ENCODE data around the gene EHD3.
A peak's percentile ranks its signal among the peaks of the same experiment; 100 is the strongest.

DNA sequence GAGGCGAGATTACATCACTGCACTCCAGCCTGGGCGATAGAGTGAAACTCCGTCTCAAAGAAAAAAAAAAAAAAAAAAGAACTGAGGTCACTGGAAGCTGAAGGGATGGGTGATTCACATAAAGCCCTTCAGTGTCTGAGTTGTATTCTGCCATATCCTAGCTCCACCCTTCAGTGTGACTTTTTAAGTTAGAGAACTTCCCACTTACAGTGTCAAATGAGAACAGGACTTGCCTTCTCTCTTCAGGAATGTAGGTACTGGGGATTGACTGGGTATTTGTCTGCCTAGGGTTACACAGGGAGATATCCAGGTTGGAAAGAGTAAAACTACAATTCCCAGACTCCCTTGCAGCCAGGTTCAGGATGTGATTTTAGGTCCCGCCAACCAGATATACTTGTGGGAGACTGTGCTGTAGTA is 37.9 kb downstream of the EHD3 start:
- TF ChIP-seq ARNT (IDR thresholded peaks at IDR 0.05), result no peak
- TF ChIP-seq SUZ12 (IDR thresholded peaks at IDR 0.05), result no peak
- TF ChIP-seq, protein P1, sequence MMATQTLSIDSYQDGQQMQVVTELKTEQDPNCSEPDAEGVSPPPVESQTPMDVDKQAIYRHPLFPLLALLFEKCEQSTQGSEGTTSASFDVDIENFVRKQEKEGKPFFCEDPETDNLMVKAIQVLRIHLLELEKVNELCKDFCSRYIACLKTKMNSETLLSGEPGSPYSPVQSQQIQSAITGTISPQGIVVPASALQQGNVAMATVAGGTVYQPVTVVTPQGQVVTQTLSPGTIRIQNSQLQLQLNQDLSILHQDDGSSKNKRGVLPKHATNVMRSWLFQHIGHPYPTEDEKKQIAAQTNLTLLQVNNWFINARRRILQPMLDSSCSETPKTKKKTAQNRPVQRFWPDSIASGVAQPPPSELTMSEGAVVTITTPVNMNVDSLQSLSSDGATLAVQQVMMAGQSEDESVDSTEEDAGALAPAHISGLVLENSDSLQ (IDR thresholded peaks at IDR 0.05), result no peak
- no peak for TF ChIP-seq SP1 (IDR thresholded peaks at IDR 0.05)
- no peak for TF ChIP-seq BHLHE40 (IDR thresholded peaks at IDR 0.05; ENCODE audit: borderline replicate concordance)
- no peak for TF ChIP-seq LEF1 (IDR thresholded peaks at IDR 0.05; ENCODE audit: borderline replicate concordance)
- TF ChIP-seq NFRKB (IDR thresholded peaks at IDR 0.05), result no peak
- TF ChIP-seq ELF4 (IDR thresholded peaks at IDR 0.05), result no peak
- no peak for TF ChIP-seq FOXK2 (IDR thresholded peaks at IDR 0.05)
- peak; percentile 12; the same call in 1 of the 2 replicates for TF ChIP-seq ZNF384 (IDR thresholded peaks at IDR 0.05)
- TF ChIP-seq FOXA1 (IDR thresholded peaks at IDR 0.05), result no peak
- no peak for TF ChIP-seq CTBP1 (IDR thresholded peaks at IDR 0.05; ENCODE audit: borderline replicate concordance)
- no peak for TF ChIP-seq FOXM1 (IDR thresholded peaks at IDR 0.05; ENCODE audit: borderline replicate concordance)

Measured in HEK293T (cell line).